Neutrophil (primary cell): ENCODE data around the gene DLEC1.

Experiments used
- H3K27ac ChIP-seq: fragments of 200-600 bp; sonication (generic); 2 replicates; pipeline ENCODE4 v1.5.1; 2016; ENCODE audit warnings: mild to moderate bottlenecking, moderate library complexity
- H3K27me3 ChIP-seq: fragments of 200-600 bp; sonication (generic); 2 replicates; pipeline ENCODE4 v1.6.0; 2016; ENCODE audit warnings: mild to moderate bottlenecking
- H3K36me3 ChIP-seq: fragments of 200-600 bp; sonication (generic); 2 replicates; pipeline ENCODE4 v1.5.1; 2017
- H3K4me1 ChIP-seq, 2 experiments: fragments of 200-600 bp in 1 of 2; sonication (generic) in 1 of 2; 1 replicate in 1 of 2; 2 replicates in 1 of 2; pipeline versions ENCODE4 v1.5.1 to v1.6.1; 2013 to 2016; ENCODE audit warnings: low read depth in 1 of 2, low read length in 1 of 2, mild to moderate bottlenecking in 1 of 2, moderate library complexity in 1 of 2; ENCODE audit not compliant: control insufficient read depth in 1 of 2, insufficient read depth in 1 of 2
- H3K4me3 ChIP-seq, 2 experiments: fragments of 200-600 bp in 1 of 2; sonication (generic) in 1 of 2; 1 replicate in 1 of 2; 2 replicates in 1 of 2; pipeline ENCODE4 v1.5.1; 2013 to 2016; ENCODE audit warnings: low read depth in 1 of 2, low read length in 1 of 2, mild to moderate bottlenecking in 1 of 2, moderate library complexity in 1 of 2
- H3K9me3 ChIP-seq: fragments of 200-600 bp; sonication (generic); 2 replicates; pipeline ENCODE4 v1.5.1; 2016
- TF ChIP-seq, protein P1 (sequence below): fragments of 200-600 bp; sonication (generic); IDR thresholded peaks from 2 replicates; pipeline ENCODE4 v1.5.1; 2016; ENCODE audit warnings: antibody characterized with exemption

The DLEC1 gene

DNA sequence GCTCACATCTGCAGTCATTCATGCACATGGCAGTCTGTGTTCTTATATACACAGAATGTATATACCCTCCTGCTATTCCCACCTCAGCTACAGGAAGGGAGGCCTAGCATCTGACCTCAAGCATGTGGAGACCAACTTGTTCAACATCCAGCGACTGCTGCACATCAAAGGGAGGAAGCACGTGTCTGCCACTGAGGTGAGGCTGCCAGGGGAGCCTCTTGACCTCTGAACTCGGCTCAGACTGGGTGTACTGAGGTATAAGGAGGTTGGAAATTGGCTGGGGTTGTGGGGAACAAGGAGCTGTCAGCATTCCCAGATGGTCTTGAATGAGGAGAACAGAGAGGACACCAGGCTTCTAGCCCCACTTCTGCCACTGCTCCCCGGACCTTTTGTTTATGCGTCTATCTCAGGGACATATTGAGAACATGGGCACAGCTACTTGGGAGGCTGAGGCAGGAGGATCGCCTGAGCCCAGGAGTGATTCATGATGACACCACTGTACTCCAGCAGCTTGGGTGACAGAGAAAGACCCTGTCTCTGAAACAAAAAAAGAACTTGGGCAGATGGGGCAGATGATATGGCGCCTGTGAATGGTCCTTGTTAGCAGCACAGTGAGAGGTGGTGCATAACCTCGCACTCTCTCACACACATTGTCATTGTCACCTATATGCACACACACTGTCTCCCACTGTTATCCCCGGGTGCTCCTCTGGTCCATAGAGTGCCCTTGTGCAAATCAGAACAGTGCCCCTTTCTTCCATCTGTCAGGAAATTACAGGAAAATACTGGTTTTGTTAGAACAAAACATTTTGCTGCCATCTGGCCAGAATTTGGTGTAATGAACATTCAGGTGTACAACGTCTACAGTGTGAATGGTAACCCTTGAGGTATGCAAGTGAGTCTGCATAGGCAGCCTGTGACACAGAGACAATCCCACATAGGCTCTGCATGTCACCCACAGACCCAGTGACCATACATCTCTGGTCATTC lies 43.1 kb upstream of the DLEC1 start:
- Histone ChIP-seq H3K9me3 (no peaks in the 10 kb centered on the region), H3K27ac (peak overlapping the region; percentile 45), H3K27me3 (no peaks in the 10 kb centered on the region), H3K36me3 (no peaks in the 10 kb centered on the region), H3K4me3 (no peak overlapping the region), H3K4me1 (peaks cover 62 to 74% of the 10 kb centered on the region in 2 experiments)
- TF ChIP-seq, protein P1, sequence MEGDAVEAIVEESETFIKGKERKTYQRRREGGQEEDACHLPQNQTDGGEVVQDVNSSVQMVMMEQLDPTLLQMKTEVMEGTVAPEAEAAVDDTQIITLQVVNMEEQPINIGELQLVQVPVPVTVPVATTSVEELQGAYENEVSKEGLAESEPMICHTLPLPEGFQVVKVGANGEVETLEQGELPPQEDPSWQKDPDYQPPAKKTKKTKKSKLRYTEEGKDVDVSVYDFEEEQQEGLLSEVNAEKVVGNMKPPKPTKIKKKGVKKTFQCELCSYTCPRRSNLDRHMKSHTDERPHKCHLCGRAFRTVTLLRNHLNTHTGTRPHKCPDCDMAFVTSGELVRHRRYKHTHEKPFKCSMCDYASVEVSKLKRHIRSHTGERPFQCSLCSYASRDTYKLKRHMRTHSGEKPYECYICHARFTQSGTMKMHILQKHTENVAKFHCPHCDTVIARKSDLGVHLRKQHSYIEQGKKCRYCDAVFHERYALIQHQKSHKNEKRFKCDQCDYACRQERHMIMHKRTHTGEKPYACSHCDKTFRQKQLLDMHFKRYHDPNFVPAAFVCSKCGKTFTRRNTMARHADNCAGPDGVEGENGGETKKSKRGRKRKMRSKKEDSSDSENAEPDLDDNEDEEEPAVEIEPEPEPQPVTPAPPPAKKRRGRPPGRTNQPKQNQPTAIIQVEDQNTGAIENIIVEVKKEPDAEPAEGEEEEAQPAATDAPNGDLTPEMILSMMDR: no peak

DNA sequence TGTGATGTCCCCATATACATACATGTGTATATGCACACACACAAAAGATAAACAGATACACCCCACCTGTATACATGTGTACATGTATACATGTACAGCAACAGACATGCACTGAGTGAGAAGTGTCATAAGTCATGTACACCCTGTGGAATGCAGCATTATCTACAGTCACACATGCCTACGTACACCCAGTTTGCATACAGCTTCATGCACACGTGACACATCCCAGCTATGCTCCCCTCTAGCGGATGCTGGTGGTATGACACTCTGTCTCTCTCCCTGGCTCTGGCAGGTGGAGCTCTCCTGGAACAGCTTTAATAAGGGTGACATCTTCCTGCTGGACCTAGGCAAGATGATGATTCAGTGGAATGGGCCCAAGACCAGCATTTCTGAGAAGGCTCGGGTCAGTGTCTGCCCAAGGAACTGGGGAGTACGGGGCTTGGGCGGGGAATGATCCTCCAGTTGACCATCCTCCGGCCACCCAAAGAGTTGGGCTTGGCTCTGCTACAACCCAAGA lies 42.2 kb upstream of the DLEC1 start:
- H3K4me3 ChIP-seq: no peak overlapping the region
- no peaks in the 10 kb centered on the region for H3K27me3 ChIP-seq
- H3K27ac ChIP-seq: peak overlapping the region; percentile 96
- H3K36me3 ChIP-seq: no peaks in the 10 kb centered on the region
- no peaks in the 10 kb centered on the region for H3K9me3 ChIP-seq
- TF ChIP-seq, protein P1: peak; percentile 98
- peaks cover 58 to 68% of the 10 kb centered on the region in 2 experiments for H3K4me1 ChIP-seq

DNA sequence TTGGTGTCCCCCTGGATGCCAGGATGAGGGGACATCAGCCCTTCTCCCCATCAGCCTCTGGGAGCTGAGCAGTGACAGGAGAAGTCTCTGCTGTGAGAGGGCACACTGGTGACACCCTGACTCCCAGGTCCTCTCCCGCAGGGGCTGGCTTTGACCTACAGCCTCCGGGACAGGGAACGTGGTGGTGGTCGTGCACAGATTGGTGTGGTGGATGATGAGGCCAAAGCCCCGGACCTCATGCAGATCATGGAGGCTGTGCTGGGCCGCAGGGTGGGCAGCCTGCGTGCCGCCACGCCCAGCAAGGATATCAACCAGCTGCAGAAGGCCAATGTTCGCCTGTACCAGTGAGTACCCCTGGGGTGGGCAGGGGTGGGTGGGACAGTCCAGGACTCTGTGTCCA lies 41.7 kb upstream of the DLEC1 start:
- peak overlapping the region; percentile 96 for H3K27ac ChIP-seq
- H3K4me1 ChIP-seq: peaks cover 58 to 63% of the 10 kb centered on the region in 2 experiments
- no peaks in the 10 kb centered on the region for H3K27me3 ChIP-seq
- no peaks in the 10 kb centered on the region for H3K9me3 ChIP-seq
- no peaks in the 10 kb centered on the region for H3K36me3 ChIP-seq
- TF ChIP-seq, protein P1: no peak
- H3K4me3 ChIP-seq: no peak overlapping the region

DNA sequence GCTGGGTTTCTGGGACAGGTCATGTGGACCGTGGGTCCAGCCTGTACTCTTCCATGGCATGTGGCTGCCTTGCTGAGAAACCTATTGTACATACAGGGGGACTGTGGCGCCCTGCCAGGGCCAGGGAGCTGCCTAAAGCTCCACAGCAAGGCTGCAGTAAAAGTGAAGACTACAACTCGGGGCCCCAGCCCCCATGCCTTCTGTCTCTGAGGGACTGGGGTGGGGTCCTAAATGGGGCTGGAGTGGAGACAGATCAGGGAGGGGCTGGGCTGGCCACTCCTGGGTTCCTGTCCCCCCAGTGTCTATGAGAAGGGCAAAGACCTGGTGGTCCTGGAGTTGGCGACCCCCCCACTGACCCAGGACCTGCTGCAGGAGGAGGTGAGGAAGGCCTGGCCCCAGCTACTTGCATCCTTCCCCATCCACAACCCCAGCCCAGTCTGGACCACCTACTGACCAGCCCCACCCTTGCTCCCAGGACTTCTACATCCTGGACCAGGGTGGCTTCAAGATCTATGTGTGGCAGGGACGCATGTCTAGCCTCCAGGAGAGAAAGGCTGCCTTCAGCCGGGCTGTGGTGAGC lies 41.1 kb upstream of the DLEC1 start:
- Histone ChIP-seq H3K27me3 (no peaks in the 10 kb centered on the region), H3K4me3 (peak overlapping the region; percentile 71 to 83), H3K4me1 (peaks cover 55 to 58% of the 10 kb centered on the region in 2 experiments), H3K36me3 (no peaks in the 10 kb centered on the region), H3K27ac (peak overlapping the region; percentile 96), H3K9me3 (no peaks in the 10 kb centered on the region)
- TF ChIP-seq, protein P1: peak; percentile 5

DNA sequence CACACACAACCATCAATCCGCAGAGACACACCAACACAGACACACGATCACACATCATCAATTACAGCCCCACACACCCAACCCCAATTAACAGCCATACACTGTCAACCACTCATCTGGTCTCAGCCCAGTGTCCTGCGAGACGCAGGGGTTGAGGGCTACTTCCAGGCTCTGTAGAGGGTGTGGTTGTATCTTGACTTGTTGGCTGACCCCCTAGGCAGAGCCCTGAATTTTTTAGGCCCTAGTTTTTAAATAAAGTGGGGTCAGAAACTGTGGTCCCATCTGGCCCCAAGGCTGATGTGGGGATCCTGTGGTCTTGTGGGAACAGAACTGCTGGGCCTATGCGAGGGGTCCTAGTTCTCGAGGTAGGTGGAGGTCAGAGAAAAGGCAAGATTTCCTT lies 39.2 kb upstream of the DLEC1 start:
- H3K4me3 ChIP-seq: no peak overlapping the region
- H3K36me3 ChIP-seq: no peaks in the 10 kb centered on the region
- no peaks in the 10 kb centered on the region for H3K27me3 ChIP-seq
- H3K27ac ChIP-seq: peak overlapping the region; percentile 96
- TF ChIP-seq, protein P1: no peak
- H3K9me3 ChIP-seq: no peaks in the 10 kb centered on the region
- H3K4me1 ChIP-seq: peaks cover 51% of the 10 kb centered on the region in 2 experiments
